Esophagus muscularis mucosa (tissue), 4 donors: ENCODE results near the gene TOM1L2. TPM values are rescaled to one million over a fixed set of nuclear protein-coding genes. Genes with fewer than 3 reads are reported as not detected.
"Not testable (repeated sequence)": the region's sequence is repeated elsewhere in the genome, so short reads cannot be mapped to it uniquely, and the experiment has no call there.

ENCODE experiments used
- DNase-seq: peaks from one replicate; pipeline ENCODE4 v3.0.0-alpha.2; 2017; ENCODE audit errors: extremely low spot score
- H3K27ac ChIP-seq, 4 donors: fragments of 200-600 bp; sonication (generic); replicated peaks in 1 of 4; 1 replicate in 3 of 4; 2 replicates in 1 of 4; pipeline ENCODE4 v1.5.1; 2016 to 2019; ENCODE audit warnings: mild to moderate bottlenecking in 1 of 4
- H3K27me3 ChIP-seq, 4 donors: fragments of 200-600 bp; sonication (generic); one replicate each; pipeline versions ENCODE4 v1.5.1 to v1.6.0; 2016 to 2019
- H3K36me3 ChIP-seq, 4 donors: fragments of 200-600 bp; sonication (generic); one replicate each; pipeline ENCODE4 v1.5.1; 2016 to 2019
- H3K4me1 ChIP-seq, 4 donors: fragments of 200-600 bp; sonication (generic); one replicate each; pipeline ENCODE4 v1.5.1; 2016 to 2019
- H3K4me3 ChIP-seq, 4 donors: fragments of 200-600 bp; sonication (generic); 1 replicate in 2 of 4; 2 replicates in 2 of 4; pipeline ENCODE4 v1.5.1; 2016 to 2019; ENCODE audit warnings: mild to moderate bottlenecking in 4 of 4, moderate library complexity in 1 of 4
- H3K9me3 ChIP-seq, 4 donors: fragments of 200-600 bp; sonication (generic); 1 replicate in 3 of 4; 2 replicates in 1 of 4; pipeline ENCODE4 v1.5.1; 2016 to 2019
- EP300 ChIP-seq: sonication (generic); formaldehyde crosslinking; IDR thresholded peaks from one replicate; pipeline ENCODE4 v1.6.1; 2017; ENCODE audit warnings: antibody characterized with exemption
- POLR2A ChIP-seq: fragments of 450-650 bp; IDR thresholded peaks from one replicate; pipeline ENCODE4 v1.6.1; 2017; ENCODE audit warnings: antibody characterized with exemption, moderate library complexity, mild to moderate bottlenecking, low read depth
- POLR2AphosphoS5 ChIP-seq, 2 donors: sonication (generic); formaldehyde crosslinking; IDR thresholded peaks; one replicate each; pipeline ENCODE4 v1.6.1; 2017; ENCODE audit warnings: antibody characterized with exemption in 2 of 2
- WGBS: methylation state at CpG from one replicate; pipeline ENCODE4 v1.1.5; 2018; 5-methylcytosine and 5-hydroxymethylcytosine counted together
- intact Hi-C: fragments of 100-400 bp; cut with DNase I; formaldehyde crosslinking; loops from one replicate; pipeline ENCODE4 v1.15.1; 2023
- total RNA-seq, 4 donors: library from RNA; depleted of rRNA; stranded (reverse); fragments of >200 nt; gene quantifications; one replicate each; pipeline versions ENCODE4 v1.1.0 to v1.2.1, GENCODE V29; 2016
- TF ChIP-seq, protein P1 (sequence below), 3 experiments: fragments of 200-600 bp in 2 of 3; fragments of 450-650 bp in 1 of 3; sonication (generic) in 2 of 3; IDR thresholded peaks; one replicate each; pipeline ENCODE4 v1.5.1; 2017 to 2019; ENCODE audit warnings: antibody characterized with exemption in 3 of 3, mild to moderate bottlenecking in 2 of 3, moderate library complexity in 1 of 3

The TOM1L2 gene
- total RNA-seq, 4 donors from 2014 or later, result 64.4 to 96.9 (median 75.0) TPM

DNA sequence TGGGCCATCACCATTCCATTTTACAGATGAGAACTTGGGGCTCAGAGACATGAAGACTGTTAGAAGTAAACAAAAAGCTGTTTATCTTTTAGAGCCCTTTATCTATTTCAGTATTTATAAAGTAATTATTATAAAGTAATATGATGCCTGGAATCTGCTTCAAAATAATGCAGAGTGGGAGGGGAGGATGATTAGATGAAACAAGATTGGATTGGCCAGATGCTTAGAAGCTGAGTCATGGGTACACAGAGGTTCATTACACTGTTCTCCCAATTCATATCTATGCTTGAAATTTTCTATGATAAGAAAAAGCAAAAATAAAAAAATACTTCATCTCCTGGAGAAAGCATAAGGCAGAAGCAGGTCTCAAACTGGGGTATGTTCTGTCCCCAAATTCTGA, 29.4 kb downstream of the TOM1L2 start:
- no peak overlapping the region for H3K4me3 ChIP-seq
- peaks cover 51 to 76% (median 67%) of the 10 kb centered on the region in 4 donors for H3K4me1 ChIP-seq
- H3K27ac ChIP-seq, result peak overlapping the region in 2 of 4 donors; percentile 32 to 64
- H3K27me3 ChIP-seq, result no peaks in the 10 kb centered on the region
- H3K36me3 ChIP-seq, result no peaks in the 10 kb centered on the region
- no peaks in the 10 kb centered on the region for H3K9me3 ChIP-seq
- TF ChIP-seq POLR2A (no peak), POLR2AphosphoS5 (IDR thresholded peaks at IDR 0.05) (no peak), EP300 (no peak)
- TF ChIP-seq, protein P1, sequence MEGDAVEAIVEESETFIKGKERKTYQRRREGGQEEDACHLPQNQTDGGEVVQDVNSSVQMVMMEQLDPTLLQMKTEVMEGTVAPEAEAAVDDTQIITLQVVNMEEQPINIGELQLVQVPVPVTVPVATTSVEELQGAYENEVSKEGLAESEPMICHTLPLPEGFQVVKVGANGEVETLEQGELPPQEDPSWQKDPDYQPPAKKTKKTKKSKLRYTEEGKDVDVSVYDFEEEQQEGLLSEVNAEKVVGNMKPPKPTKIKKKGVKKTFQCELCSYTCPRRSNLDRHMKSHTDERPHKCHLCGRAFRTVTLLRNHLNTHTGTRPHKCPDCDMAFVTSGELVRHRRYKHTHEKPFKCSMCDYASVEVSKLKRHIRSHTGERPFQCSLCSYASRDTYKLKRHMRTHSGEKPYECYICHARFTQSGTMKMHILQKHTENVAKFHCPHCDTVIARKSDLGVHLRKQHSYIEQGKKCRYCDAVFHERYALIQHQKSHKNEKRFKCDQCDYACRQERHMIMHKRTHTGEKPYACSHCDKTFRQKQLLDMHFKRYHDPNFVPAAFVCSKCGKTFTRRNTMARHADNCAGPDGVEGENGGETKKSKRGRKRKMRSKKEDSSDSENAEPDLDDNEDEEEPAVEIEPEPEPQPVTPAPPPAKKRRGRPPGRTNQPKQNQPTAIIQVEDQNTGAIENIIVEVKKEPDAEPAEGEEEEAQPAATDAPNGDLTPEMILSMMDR (IDR thresholded peaks at IDR 0.05), result no peak
- DNase-seq, result no peak
- intact Hi-C loops, result no loop called here

- Histone ChIP-seq H3K4me1 (peaks cover 67 to 83% (median 77%) of the 10 kb centered on the region in 4 donors), H3K9me3 (no peaks in the 10 kb centered on the region), H3K36me3 (no peaks in the 10 kb centered on the region), H3K4me3 (no peak overlapping the region), H3K27me3 (no peaks in the 10 kb centered on the region), H3K27ac (peak overlapping the region in 2 of 4 donors; percentile 12 to 48)
- DNase-seq, result no peak
- intact Hi-C loops, result no loop called here
- WGBS, result 76% methylated on average over 5 of the region's 5 CpGs
- TF ChIP-seq EP300 (no peak), POLR2A (no peak), POLR2AphosphoS5 (IDR thresholded peaks at IDR 0.05) (no peak)
- TF ChIP-seq, protein P1 (IDR thresholded peaks at IDR 0.05), result no peak
Observed at GRCh38 chr17:17941015-17941414, 31.2 kb downstream of the TOM1L2 start.

DNA sequence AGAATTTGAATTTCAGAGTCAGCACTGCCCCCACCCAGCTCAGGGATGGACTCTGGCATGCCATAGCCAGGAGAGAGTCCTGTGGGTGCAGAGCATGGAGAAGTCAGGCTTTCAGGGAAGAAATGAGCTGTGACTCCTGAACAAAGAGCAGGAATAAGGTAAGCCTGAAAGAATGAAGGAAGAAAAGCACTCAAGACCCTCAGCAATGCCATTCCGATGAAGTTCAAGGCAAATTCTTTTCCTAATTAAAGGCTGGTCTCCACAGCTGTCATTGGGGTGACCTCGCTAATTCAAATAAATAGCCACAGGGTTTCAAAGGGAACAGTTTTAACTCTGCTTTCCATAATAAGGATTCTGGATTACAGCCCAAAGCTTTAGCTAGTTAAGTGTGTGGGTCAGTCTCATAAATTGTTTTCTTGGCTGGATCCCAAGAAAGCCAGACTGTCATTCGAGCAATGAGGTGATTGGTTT, 31.7 kb downstream of the TOM1L2 start:
- TF ChIP-seq, protein P1 (IDR thresholded peaks at IDR 0.05), result no peak
- TF ChIP-seq EP300, result no peak
- TF ChIP-seq POLR2A, result no peak
- no peak for TF ChIP-seq POLR2AphosphoS5 (IDR thresholded peaks at IDR 0.05)
- H3K4me1 ChIP-seq, result peaks cover 71 to 88% (median 81%) of the 10 kb centered on the region in 4 donors
- H3K9me3 ChIP-seq, result no peaks in the 10 kb centered on the region
- no peak overlapping the region for H3K4me3 ChIP-seq
- H3K27me3 ChIP-seq, result no peaks in the 10 kb centered on the region
- H3K27ac ChIP-seq, result peak overlapping the region in 1 of 4 donors; percentile 48
- 34% methylated on average over 3 of the region's 3 CpGs for WGBS
- no peak for DNase-seq
- no peaks in the 10 kb centered on the region for H3K36me3 ChIP-seq
- intact Hi-C loops, result no loop called here

- H3K4me3 ChIP-seq, H3K27me3 ChIP-seq, intact Hi-C loops, H3K27ac ChIP-seq, H3K9me3 ChIP-seq, H3K36me3 ChIP-seq, DNase-seq: not testable (repeated sequence)
- 91% methylated on average over 7 of the region's 7 CpGs for WGBS
- peaks cover 70 to 90% (median 80%) of the 10 kb centered on the region in 4 donors for H3K4me1 ChIP-seq
Observed at GRCh38 chr17:17939941-17940340, 32.3 kb downstream of the TOM1L2 start.

- H3K27ac ChIP-seq, result no peak overlapping the region
- TF ChIP-seq POLR2A, result no peak
- no peak for TF ChIP-seq EP300
- TF ChIP-seq, protein P1 (IDR thresholded peaks at IDR 0.05), result no peak
- TF ChIP-seq POLR2AphosphoS5 (IDR thresholded peaks at IDR 0.05), result no peak
- H3K4me1 ChIP-seq, result peaks cover 62 to 78% (median 68%) of the 10 kb centered on the region in 4 donors
Observed at GRCh38 chr17:17938388-17939107, 33.7 kb downstream of the TOM1L2 start.

More at GRCh38 chr17:17938388-17939107, 33.7 kb downstream of the TOM1L2 start:
- 97% methylated on average over 8 of the region's 8 CpGs for WGBS
- no peak for DNase-seq
- intact Hi-C loops, result no loop called here
- no peak overlapping the region for H3K4me3 ChIP-seq
- H3K36me3 ChIP-seq, result no peaks in the 10 kb centered on the region
- H3K27me3 ChIP-seq, result no peaks in the 10 kb centered on the region
- H3K9me3 ChIP-seq, result no peaks in the 10 kb centered on the region
